HL-60/S4 (cell line): ENCODE measurements around the gene GLP2R.
"Not testable (repeated sequence)": the region's sequence is repeated elsewhere in the genome, so short reads cannot be mapped to it uniquely, and the experiment has no call there.

ENCODE experiments used
- in situ Hi-C: fragments of 300-500 bp; cut with MboI; formaldehyde crosslinking; loops from 2 replicates; pipeline ENCODE4 v1.14.3; 2022; ENCODE audit warnings: low sequenced_read_pairs

GLP2R gene

GRCh38 chr17:9825641-9826150, at the start of gene GLP2R:
Gene GLP2R (plus strand): TSS chr17:9825924. CDS start chr17:9826064, 140 bp downstream.
- in situ Hi-C loops = no loop called here

DNA sequence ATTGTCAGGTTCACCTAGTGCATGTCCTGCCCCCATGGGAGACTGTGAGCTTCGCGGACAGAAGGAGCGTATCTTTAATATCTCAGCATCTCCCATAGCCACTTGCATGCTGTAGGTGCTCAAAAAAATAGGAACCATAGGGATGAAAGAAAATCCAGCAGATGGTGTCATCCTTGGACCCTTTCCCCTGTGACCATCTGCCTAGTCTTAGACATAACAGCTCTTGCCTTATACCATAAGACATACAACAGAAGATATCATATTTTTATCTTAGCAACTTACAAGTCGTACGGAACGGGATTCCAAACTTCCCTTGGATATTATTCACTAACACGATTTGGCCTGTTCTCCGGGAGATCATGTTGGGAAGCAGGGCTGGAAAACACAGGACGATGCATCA, 48.8 kb upstream of the GLP2R start:
- in situ Hi-C loops = no loop called here

DNA sequence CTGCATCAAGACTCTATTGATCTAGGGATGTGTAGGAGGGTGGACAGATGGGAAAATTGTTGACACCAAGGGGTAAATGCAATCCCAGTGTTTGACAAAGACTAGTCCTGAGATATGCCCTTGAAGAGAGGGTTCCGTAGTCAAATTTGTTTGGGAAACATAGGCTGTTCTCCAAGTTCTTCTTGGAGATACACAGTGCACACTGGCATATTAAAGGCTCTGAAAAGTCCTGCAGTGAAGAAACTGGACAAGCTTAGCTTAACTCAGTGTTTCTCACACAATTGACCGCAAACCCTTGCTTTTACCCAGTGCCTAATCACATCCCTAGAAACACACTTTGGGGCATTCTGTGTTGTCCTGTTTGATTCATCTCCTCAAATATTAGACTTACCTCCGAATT, 45.2 kb upstream of the GLP2R start:
- in situ Hi-C loops = no loop called here

DNA sequence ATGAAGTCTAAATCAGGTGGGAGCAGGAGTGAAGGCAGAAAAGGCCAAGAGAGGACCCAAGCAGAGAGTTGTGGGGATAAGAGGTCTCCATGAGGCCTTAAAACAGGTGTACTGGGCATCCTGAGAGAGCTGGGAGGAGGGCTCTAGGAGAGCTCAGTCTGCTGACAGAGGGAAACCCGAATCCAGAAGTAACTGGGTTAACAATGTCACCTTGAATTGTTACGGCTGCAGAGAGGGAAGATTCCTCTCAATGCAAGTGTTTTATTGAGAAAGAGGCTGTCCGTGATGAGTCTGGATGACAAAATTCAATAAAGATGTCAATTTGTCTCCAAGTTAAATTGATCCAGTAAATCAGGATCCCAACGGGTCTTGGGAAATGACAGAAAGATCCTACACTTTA, 42.7 kb upstream of the GLP2R start:
- in situ Hi-C loops = no loop called here

DNA sequence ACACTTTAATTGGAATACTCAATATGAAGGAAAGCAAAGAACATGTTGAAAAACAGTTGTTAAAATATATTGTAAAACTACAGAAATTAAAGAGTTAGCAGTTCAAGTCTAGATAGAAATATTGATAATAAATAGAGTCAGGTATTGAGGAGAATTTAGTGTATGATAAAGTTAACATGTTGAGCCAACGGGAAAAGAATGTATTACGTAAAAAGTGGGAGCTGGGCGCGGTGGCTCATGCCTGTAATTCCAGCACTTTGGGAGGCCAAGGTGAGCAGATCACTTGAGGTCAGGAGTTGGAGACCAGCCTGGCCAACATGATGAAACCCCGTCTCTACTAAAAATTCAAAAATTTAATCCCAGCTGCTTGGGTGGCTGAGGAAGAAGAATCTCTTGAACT, 42.3 kb upstream of the GLP2R start:
- in situ Hi-C loops = not testable (repeated sequence)

GRCh38 chr17:9784544-9784943, 41.2 kb upstream of the GLP2R start:
- in situ Hi-C loops = no loop called here

DNA sequence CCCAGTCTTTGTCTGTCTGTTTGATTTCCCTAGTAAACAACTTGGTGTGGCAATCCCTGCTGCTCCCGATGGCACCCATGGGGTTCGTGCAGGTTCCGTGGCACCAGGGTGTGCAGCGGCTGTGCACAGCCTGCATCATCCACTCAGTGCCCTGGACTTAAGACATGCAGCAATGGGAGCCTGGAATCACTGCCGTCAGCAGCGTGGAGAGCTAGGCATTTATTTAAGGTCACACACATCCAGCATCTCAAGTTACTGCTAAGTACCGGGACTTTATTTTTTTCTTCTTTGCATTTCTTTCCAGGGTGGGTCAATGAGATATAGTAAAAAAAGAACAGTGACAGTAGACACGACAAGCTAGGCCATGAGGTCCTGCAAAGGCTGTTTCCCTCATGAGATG, 37.1 kb upstream of the GLP2R start:
- in situ Hi-C loops = no loop called here

GRCh38 chr17:9790316-9790715, 35.4 kb upstream of the GLP2R start:
- in situ Hi-C loops = no loop called here

DNA sequence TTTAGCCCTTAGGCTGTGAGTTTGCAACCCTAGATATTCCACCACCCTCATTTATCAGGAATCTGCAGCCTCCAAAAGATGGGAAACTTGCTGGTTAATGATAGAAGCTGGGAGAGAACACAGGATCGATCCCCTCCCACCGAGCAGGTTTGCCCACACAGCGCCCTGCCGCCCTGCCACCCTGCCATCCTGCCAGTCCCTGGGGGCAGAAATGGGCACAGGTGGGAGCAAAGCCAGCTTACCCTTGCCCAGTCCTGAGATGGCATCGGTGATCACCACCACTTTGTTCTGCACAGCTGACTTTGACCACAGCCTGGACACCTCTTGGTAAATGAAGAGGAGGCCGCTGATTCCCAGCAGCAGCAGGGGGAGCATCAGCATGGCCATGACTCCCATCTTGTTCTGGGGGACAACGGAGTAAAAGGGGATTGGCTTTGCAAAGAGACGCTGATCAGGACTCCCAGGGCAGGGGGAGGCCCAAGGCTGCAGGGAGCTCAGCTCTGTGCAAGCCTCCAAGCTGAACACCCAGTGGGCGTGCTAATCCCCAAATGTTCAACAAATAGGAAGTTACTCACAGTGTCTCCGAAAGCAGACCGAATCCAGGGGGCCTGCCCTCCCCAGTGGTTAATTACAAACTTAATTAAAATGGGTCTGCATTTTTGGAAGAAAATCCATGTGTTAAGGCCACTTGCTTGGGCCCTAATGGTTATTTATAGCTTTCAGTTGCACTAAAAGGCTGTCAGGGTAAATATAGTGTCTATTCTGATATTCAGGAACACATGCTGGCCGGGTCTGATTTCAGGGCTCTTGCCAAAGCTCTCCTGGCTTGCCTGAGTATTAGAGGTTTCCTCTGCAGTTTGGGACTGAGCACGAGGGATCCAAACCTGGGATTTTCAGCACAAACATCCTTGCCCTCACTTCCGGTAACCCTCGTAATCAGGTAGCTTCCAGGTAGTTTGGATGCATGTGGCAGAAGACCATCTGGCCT, 34.5 kb upstream of the GLP2R start, which contains the start of gene DHRS7C:
Gene DHRS7C (minus strand): TSS at position 704 of the 988 bp plus-strand sequence. CDS start 308 bp downstream, at position 396.
- in situ Hi-C loops = no loop called here

DNA sequence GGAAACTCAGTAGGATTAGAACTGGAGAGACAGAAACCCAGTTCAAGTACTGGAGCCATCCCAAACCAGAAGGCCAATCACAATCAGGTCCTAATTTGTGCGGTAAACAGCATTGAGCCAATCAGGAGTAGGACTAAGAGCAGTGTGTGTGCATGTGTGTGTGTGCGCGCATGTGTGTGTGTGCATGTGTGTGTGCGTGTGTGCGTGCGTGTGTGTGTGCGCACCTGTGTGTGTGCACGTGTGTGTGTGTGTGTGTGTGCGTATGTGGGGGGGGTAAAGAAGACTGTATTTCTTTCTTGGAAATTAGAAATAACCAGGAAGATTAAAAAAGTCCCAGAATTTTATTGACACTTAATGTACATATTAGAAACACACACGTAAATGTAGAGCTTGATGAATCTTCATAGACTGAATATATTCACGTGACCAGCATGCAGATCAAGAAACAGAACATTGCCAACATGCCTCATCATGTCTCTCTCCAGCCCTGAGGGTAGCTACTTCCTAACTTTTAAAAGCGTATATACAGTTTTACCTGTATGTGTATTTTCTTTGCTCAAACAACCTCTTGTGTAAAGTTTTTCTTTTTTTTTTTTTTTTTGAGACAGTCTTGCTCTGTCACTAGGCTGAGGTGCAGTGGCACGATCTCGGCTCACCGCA, 33.4 kb upstream of the GLP2R start:
- in situ Hi-C loops = no loop called here

DNA sequence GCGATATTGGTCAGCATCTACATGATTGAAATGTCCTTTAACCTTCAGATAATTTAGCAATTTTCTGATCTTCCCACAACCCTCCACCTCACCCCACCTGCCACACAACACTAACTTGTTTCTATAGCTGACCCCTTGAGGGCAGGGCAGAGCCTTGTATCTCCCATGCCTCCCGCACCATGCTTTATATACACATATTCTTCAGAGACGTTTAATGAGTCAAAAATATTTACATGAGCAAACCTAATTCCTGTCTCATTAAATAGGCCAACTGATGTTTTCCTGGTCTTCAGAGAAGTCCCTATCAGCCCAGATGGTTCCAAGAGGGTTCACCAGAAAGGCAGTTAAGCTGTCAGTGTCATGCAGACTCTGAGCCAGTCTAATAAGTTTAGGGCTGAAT, 27.7 kb upstream of the GLP2R start:
- in situ Hi-C loops = no loop called here

GRCh38 chr17:9798724-9799123, 27.0 kb upstream of the GLP2R start:
- in situ Hi-C loops = no loop called here

GRCh38 chr17:9801505-9801904, 24.2 kb upstream of the GLP2R start:
- in situ Hi-C loops = no loop called here

- in situ Hi-C loops = no loop called here
These were observed 23.4 kb upstream of the GLP2R start for GRCh38 chr17:9802294-9802693.

DNA sequence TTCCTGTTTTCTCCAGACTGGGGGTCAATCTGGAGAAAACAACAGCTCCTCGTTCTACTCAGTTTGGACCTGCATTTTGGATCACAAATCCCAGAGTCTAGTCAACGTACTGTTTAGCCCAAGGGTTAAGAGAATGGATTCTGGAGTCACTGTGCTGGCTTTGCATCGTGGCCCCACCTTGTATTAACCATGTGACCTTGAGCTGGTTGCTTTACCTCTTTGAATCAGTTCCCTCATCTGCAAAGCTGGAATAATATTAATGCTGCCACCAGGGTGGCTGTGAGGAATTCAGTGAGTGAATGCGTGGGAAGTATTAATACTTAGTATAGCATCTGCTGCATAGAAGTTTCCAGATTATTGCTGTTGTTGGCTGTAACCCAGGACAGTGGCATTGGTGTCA, 23.0 kb upstream of the GLP2R start:
- in situ Hi-C loops = no loop called here

GRCh38 chr17:9805769-9806168, 20.0 kb upstream of the GLP2R start:
- in situ Hi-C loops = no loop called here

GRCh38 chr17:9806699-9807098, 19.0 kb upstream of the GLP2R start:
- in situ Hi-C loops = no loop called here

- in situ Hi-C loops = no loop called here
These were observed 16.3 kb upstream of the GLP2R start for GRCh38 chr17:9809409-9809808.

- in situ Hi-C loops = no loop called here
These were observed 15.4 kb upstream of the GLP2R start for GRCh38 chr17:9810100-9810949.

- in situ Hi-C loops = no loop called here
These were observed 14.6 kb upstream of the GLP2R start for GRCh38 chr17:9811086-9811485.

GRCh38 chr17:9811537-9811936, 14.2 kb upstream of the GLP2R start:
- in situ Hi-C loops = no loop called here
